ENCODE results near the gene C4orf50.
A peak's percentile ranks its signal among the peaks of the same experiment; 100 is the strongest.

C4orf50 gene

DNA sequence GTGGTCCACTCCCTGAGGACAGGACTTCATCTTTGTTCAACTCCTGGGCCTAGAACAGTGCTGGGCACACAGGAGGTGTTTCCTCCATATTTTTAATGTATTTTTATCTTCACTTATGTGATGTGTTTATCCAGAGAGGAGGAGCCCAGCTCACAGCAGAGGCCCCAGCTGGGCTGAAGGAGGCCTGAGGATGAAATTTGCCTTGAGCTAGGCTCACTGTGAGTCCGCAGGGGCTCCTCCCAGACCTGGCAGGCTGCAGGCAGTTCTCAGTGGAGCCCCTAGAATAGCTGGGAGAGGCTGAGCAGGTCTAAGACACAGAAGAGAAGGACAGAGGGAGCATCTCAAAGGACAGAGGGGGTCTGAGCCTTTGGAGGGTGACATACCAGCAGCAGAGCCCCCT lies 26.8 kb downstream of the C4orf50 start:
- no peak for DNase-seq

DNA sequence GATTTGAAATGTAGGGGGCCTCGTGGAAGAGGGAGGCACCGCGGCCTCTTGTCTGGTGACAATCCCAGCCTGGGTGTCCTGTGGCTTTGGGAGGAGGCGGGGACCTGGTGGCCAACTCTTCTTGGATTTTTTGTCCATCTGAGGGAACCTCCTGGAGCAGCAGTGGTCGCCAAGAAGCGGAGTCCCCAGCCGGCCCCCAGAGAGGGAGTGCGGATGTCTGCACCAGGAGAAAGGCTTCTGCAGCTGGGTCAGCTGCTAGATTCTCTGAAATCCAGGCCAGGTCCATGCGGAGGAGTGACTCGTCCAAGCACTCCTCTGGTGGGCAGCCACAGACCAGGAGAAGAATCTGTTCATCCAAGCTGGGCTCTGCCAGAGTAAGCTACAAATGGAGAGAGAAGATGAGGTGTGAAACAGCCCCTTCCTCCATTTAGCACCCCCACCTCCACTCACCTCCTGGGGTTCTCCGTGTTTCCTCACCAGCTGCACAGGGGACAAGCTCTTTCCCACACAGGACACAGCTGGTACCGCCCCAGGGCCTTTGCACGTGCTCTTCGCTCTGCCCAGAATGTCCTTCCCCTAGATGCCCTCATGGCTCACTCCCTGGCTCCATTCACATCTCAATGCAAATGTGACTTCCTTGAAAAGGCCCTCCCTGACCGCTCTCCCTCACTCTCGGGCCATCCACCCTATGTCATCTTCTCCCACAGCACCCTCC lies 27.6 kb downstream of the C4orf50 start:
- no peak for DNase-seq

DNA sequence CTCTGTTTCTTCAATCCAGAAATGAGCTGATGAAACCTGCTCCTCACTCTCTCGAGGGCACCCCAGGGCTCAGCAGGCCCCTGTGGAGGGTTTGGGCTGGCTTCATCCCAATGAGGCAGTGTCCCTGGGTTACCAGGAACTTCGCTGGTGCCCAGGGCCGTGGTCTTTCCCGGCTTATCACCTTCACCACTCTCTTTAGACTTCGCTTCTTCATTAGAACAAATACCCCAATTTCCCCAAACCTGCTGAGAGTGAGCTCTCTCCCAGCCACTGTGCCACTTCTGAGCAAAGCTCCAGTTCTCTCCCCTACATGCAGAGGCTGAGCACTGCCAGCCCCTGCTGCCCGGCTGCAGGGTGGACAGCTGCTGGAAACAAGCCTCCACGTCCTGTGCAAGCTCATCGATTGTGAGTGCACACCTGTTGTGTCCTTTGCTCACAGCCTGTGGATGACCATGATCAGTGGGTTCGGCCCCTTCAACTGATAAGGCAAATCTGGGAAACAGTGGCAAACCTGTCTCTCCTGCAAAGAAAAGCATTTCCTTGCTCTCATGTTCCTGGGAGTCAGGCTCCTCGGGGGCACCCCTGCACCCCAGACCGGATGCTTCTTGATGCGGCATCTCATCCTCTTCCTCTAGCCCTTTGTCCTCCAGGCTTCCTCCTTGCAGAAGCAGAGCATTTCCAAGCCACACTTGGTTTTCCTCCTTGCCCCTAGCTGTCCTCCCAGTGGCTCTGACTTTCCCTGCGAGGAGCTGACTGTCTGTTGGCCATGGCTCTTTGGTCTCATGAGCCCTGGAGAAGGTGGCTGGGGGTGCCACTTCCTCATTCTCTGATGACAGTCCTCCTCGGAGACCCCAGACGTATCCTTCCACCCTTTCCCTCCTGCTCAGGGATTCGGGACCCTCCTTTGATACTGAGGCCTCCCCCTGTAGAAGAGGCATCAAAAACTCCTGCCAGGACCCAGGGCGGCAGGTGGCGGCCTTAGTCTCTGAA lies 28.7 kb downstream of the C4orf50 start:
- DNase-seq: no peak

GRCh38 chr4:5988086-5988845 lies 30.0 kb downstream of the C4orf50 start:
- no peak for DNase-seq

DNA sequence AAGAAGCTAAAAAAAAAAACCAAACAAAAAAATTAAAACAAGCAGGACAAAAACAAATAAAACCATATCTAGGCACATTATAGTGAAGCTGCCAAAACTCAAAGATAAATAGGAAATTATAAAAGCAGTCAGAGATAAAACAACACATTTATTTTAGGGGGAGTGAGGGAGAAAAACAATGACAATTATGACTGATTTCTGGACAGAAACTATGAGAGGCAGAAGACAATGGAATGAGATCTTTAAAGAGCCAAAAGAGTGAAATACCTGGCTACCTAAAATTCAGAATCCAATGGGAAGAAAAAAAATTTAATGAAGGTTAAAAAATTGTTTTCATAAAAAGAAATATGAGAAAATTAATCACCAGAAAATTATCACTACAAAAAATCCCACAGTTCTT lies 33.4 kb downstream of the C4orf50 start:
- no peak for DNase-seq

DNA sequence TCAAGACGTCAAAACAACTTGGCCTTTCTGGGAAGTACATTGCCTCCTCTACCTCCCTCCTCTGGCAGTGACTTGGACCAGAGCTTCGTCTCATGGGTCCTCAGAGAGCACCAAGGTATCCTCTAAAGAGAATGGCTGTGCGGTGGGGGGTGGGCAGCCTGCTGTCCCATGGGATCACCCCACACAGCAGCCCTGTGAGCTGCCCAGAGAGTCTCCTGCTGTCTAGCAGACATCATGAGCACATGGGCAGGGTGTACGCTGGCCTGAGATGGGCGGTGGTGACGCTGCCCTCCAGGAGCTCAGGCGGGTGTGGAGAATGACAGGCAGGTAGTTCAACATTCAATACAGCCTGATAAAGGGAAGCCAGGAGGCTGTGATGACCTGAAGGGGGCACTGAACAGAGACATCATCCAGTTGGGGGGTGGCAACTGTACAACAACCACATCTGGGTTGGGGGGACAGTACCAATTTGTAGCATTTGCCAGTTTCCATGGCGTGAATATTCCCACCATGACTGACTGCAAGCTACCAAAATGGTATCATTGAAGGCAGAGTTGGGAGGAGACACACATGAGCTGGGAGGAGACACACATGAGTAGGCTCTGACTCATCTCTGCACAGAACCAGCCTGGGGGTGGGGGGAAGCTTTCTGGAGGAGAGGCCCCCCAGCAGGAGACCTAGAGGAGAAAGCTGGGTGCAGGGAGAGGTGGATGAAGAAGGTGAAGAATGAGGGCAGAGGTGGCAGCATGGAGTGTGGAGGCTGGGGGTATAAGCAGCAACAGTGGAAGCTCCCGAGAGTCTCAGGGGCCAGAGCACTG lies 35.9 kb downstream of the C4orf50 start:
- no peak for DNase-seq

DNA sequence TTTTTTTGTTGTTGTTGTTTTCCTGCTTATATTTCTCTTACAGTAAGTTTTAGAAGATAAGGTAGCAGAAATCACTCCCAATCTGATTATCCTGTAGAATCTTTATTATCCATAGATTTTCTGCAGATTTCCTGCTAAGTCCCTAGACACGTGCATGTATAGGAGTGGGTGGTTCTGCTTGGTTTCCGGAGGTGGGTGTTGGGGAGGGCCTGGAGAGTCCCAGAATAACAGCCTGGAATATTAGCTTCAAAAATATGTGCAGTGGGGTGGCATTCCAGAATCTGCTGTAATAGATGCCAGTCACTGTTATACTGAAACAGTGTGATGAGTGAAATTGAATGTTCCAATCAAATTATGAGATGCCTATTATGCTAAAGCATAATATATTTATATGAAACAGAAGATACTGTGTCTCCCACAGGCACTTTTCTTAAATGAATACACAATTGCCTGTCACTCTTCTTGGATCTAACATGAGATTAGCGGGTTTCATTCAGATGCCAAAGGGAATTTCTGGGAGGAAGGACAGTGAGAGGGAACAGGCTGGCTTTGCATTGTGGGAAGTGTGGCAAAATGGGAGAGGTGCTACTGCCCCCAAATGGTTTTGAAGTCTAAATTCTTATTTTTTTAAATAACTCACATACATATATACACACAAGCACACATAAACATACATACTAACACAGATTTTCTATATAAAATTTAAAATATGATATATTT lies 37.6 kb downstream of the C4orf50 start:
- no peak for DNase-seq

GRCh38 chr4:5979981-5980380 lies 38.2 kb downstream of the C4orf50 start:
- DNase-seq: peak in 1 of 4 experiments; percentile 23

- DNase-seq: no peak
These were observed 41.3 kb downstream of the C4orf50 start for GRCh38 chr4:5976921-5977320.

GRCh38 chr4:5976431-5976830 lies 41.8 kb downstream of the C4orf50 start:
- DNase-seq: no peak

DNA sequence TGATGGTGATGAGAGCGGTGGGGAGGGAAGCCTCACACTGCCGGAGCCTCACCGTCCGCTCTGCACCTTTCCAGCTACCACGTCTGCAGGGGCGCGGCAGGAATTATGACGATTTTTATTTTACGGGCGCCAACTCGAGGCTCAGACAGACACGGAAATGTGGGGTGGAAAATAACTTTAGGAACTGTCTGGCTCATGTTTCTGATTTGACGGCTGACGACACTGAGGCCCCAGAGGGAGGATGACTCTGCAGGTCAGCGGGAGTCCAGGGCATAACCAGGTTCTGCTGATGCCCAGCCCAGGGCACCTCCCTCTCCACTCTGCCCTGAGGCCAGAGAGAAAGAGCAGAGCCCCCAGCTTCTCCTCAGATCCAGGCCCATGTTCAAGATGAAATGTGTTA lies 43.9 kb downstream of the C4orf50 start:
- DNase-seq: no peak

DNA sequence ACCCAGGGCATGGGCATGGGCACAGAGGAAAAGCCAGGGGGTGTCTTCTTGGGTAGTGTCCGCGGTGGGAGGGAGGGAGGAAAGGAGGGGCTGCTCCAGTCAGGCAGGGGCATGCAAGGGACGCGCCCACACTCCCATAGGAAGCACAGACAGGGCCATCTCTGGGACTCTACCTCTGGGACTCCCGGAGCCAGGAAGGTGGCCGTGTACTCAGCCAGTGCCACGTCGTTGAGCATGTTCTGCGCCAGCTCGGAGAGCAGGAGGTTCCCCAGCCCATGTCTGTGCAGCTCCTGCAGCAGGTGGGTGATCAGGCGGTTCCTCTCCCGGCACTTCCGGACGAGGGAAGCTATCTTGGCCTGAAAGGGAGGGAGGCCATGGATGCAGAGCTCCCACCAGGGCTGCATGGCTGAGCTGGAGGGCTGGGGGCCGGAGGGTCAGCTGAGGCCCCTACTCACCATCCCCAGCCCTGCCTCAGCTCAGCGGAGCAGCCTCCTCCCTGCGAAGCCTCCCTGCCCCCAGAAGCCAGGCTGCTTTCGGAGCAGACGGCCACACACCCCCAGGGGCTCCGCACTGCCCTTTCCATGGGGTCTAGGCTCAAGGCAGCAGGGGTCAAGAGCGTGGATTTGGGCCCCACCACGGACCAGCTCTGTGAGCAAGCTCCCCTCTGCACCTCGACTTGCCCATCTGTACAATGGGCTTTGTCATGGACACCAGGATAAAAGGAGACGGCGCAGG lies 44.6 kb downstream of the C4orf50 start:
- no peak for DNase-seq

- no peak for DNase-seq
These were observed 45.2 kb downstream of the C4orf50 start for GRCh38 chr4:5973033-5973432.

DNA sequence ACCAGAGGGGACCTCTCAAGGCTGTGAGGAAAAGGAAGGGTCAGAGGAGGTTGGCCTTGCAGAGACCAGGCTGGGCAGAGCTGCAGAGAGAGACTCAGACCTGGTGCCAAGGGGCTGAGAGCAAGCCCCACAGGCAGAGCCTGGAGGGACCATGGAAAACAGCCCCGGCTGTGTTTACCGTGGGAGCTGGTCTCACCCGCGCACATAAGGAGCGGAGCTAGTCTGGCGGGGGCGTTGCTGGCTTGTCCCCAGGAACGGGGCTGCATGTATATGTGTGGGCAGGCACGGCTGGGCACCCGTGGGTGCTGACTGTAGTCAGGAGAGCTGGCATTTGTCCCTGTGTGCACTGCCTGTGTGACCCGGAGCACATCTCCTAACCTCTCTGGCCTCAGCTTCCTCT lies 45.7 kb downstream of the C4orf50 start:
- DNase-seq: no peak

GRCh38 chr4:5971078-5971450 lies 47.2 kb downstream of the C4orf50 start:
- DNase-seq: no peak

DNA sequence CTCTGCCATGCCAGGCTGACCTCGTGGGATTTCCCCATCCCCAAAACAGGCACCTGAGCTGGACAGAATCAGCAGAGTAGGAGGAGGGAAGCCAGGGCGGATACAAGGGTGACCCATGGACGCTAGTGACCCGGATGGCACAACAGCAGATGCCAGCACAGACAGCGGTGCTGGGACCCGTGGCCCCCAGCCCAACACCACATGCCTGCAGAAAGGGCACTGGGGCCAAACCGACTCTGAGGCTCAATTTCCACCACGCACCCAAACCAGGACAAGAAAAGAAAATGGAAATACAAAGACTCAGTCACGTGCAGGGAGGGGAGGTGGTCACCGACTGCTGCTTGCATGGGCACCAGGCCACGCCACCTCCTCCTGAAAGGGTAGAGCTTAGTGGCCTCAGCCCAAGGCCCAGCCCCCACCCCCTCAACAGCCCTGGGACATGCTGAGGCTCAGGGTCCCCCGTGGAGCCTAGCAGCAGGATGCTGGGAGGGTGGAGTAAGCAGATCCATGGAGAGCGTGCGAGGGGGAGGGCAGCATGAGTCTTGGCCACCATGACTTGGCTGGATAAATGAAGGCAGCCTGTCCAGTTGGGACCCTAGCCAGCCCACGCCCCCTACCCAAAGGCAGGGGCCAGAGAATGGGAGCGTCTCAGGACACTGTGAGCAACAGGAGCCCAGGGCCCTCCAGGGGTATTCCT lies 47.7 kb downstream of the C4orf50 start:
- no peak for DNase-seq

DNA sequence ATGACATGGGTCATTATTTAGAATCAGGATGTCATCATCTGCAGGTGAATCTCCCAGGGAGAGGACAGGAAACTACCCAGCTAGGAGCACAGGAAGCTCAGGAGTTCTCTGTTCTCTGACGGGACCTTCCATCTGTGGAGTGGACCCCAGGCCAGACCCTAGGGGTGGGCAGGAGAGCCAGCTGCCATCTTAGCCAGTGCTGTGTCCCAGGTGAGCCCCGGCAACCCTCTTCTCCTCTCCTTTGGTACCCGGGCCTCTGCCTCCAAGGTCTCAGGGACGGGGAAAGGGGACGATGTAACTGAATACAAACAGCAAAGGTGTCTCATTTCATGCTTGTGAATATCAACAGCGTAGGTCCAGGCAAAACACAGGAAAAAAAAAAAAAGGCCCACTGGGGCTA lies 48.5 kb downstream of the C4orf50 start:
- DNase-seq: no peak

DNA sequence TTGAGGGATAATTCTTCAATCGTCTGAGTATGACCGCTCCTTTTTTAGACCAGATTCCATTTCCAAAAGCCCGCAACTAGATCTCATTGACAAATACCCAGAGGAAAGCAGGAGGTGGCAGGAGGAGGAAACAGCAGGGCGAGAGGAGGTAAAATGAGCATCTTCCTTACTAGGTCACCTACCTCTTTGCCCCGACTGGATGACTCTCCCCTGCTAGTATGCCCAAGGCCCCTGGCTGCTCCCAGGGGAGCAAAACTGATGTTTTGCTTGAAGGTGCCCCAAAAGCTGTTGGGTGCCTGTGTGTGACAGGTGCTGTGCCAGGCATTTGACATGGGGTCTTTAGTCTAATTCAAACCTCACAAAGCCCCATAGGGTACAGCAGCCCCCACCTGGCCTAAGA lies 48.9 kb downstream of the C4orf50 start:
- DNase-seq: no peak

DNA sequence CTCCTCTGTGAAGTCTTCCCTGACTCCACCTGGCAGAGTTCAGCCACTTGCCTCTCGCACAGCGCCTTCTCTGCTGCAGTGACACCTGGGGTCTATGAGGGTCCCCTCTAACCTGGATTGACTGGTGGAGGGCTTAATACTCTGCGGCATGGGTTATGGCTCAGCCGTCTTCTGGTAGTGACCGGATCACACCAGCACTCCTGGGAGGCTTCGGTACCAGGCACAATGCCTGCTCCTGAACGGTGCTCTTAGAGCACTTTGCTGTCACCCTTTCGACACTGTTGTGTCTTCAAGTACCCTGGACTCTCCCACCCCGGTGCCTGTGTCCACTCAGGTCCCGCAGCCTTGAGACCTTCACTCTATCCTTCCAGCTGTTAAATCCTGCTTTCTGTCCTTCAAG lies 50.0 kb downstream of the C4orf50 start:
- DNase-seq: no peak

- DNase-seq: no peak
These were observed 50.4 kb downstream of the C4orf50 start for GRCh38 chr4:5967783-5968182.
